Measurements from ENCODE around the gene MADD. TPM values are rescaled to one million over a fixed set of nuclear protein-coding genes. Genes with fewer than 3 reads are reported as not detected.
A peak's percentile ranks its signal among the peaks of the same experiment; 100 is the strongest.

The MADD gene
- total and polyA plus RNA-seq, 2 experiments from 2014 or later, result 9.9 to 17.4 TPM

- peak within 1 kb of the TSS; percentile 46 for H3K9ac ChIP-seq
- no peaks in the 10 kb centered on the region for H3K9me2 ChIP-seq (ENCODE audit: insufficient read depth)
- H3K4me3 ChIP-seq, result peak within 1 kb of the TSS; percentile 58
- no peaks in the 10 kb centered on the region for H3K9me3 ChIP-seq (ENCODE audit: low read depth)
- peak; percentile 73 for DNase-seq
- H2AFZ ChIP-seq, result peak within 1 kb of the TSS; percentile 75
- no peaks in the 10 kb centered on the region for H3K36me3 ChIP-seq (ENCODE audit: low read depth)
- H3K4me2 ChIP-seq (ENCODE audit: unreplicated experiment), result peak within 1 kb of the TSS; percentile 65
- in situ Hi-C loops (cut with MboI), result no loop called here
- H3K27me3 ChIP-seq (replicated peaks; ENCODE audit: insufficient read depth), result no peaks in the 10 kb centered on the region
- H4K20me1 ChIP-seq (ENCODE audit: insufficient read depth), result no peaks in the 10 kb centered on the region
- no peaks in the 10 kb centered on the region for H3K79me2 ChIP-seq (ENCODE audit: insufficient read depth)
- no peak for TF ChIP-seq EZH2phosphoT487 (IDR thresholded peaks at IDR 0.05; ENCODE audit: insufficient read depth, low read depth)
- TF ChIP-seq EZH2 (IDR thresholded peaks at IDR 0.05; ENCODE audit: insufficient read depth, poor library complexity, severe bottlenecking), result no peak
- 5% methylated on average over 10 to 15 of the region's 15 CpGs for WGBS, 2 experiments (ENCODE audit: low coverage in 1 of 2, low lambda C conversion rate in 2 of 2, missing lambda C conversion rate in 2 of 2)
- no peaks in the 10 kb centered on the region for H3F3A ChIP-seq (ENCODE audit: insufficient read depth)
- H3K27ac ChIP-seq, result no peak within 1 kb of the TSS
- peaks cover 23% of the 10 kb centered on the region for H3K4me1 ChIP-seq (ENCODE audit: insufficient read depth)
Observed at GRCh38 chr11:47257517-47258316, 12.2 kb upstream of the MADD start, which contains the start of gene NR1H3. Gene NR1H3, plus strand, starts transcription at chr11:47257996. Its CDS starts 1,221 bp downstream, at chr11:47259217.

GRCh38 chr11:47258317-47258902 lies 11.5 kb upstream of the MADD start:
- in situ Hi-C loops (cut with MboI), result no loop called here
- H3K27ac ChIP-seq, result no peak overlapping the region
- H3K4me2 ChIP-seq (ENCODE audit: unreplicated experiment), result peak overlapping the region; percentile 65
- H3K4me3 ChIP-seq, result peak overlapping the region; percentile 58
- H3K9me3 ChIP-seq (ENCODE audit: low read depth), result no peaks in the 10 kb centered on the region
- H3F3A ChIP-seq (ENCODE audit: insufficient read depth), result no peaks in the 10 kb centered on the region
- DNase-seq, result peak; percentile 17
- H3K9me2 ChIP-seq (ENCODE audit: insufficient read depth), result no peaks in the 10 kb centered on the region
- TF ChIP-seq EZH2phosphoT487 (IDR thresholded peaks at IDR 0.05; ENCODE audit: insufficient read depth, low read depth), result no peak
- H3K9ac ChIP-seq, result peak overlapping the region; percentile 46
- H3K79me2 ChIP-seq (ENCODE audit: insufficient read depth), result no peaks in the 10 kb centered on the region
- peak overlapping the region; percentile 75 for H2AFZ ChIP-seq
- H3K27me3 ChIP-seq (replicated peaks; ENCODE audit: insufficient read depth), result no peaks in the 10 kb centered on the region
- 45 to 46% methylated on average over 11 of the region's 11 CpGs for WGBS, 2 experiments (ENCODE audit: low coverage in 1 of 2, low lambda C conversion rate in 2 of 2, missing lambda C conversion rate in 2 of 2)
- H3K36me3 ChIP-seq (ENCODE audit: low read depth), result no peaks in the 10 kb centered on the region
- no peaks in the 10 kb centered on the region for H4K20me1 ChIP-seq (ENCODE audit: insufficient read depth)
- peaks cover 23% of the 10 kb centered on the region for H3K4me1 ChIP-seq (ENCODE audit: insufficient read depth)

DNA sequence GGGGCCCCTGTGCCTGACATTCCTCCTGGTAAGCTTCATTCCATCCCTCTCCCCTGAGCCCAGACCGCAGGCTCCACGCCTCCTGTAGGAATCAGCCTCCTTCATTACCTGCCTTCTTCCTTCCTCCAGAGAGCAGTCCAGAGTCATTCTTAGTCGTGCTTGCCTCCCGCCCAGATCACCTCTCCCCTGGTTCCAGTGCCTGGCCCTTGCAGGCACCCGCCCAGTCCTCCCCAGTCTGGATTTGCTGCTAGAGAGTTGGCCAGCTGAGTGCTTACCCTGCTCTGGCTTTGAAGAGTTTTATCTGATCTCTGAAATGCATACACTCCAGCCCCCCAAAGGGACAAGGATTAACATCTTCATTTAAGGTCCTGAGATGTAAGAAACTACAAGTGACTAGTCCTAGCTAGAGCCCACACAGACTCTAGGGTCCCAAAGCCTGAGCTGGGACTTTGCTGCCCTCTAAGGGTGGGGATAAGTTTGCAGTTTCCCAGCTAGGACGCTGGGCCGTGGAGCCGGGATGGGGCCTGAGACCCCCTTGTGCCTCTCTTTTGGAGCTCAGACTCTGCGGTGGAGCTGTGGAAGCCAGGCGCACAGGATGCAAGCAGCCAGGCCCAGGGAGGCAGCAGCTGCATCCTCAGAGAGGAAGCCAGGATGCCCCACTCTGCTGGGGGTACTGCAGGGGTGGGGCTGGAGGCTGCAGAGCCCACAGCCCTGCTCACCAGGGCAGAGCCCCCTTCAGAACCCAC lies 10.5 kb upstream of the MADD start:
- WGBS, 2 experiments (ENCODE audit: low coverage in 1 of 2, low lambda C conversion rate in 2 of 2, missing lambda C conversion rate in 2 of 2), result 69 to 77% methylated on average over 10 of the region's 10 CpGs
- in situ Hi-C loops (cut with MboI), result no loop called here
- no peaks in the 10 kb centered on the region for H3K27me3 ChIP-seq (replicated peaks; ENCODE audit: insufficient read depth)

DNA sequence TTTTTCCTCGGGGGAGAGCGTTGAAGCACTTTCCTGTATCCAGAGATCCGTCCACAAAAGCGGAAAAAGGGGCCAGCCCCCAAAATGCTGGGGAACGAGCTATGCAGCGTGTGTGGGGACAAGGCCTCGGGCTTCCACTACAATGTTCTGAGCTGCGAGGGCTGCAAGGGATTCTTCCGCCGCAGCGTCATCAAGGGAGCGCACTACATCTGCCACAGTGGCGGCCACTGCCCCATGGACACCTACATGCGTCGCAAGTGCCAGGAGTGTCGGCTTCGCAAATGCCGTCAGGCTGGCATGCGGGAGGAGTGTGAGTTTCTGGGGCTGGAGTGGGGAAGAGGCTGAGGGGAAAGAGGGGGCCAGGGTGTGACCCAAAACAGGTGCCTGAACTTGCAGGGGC lies 9.6 kb upstream of the MADD start:
- in situ Hi-C loops (cut with MboI), result no loop called here
- Histone ChIP-seq H3K27ac (no peak overlapping the region), H3K27me3 (replicated peaks; ENCODE audit: insufficient read depth) (no peaks in the 10 kb centered on the region), H3K4me3 (no peak overlapping the region), H4K20me1 (ENCODE audit: insufficient read depth) (no peaks in the 10 kb centered on the region), H3K36me3 (ENCODE audit: low read depth) (no peaks in the 10 kb centered on the region), H3K9ac (no peak overlapping the region), H3F3A (ENCODE audit: insufficient read depth) (peaks cover 4% of the 10 kb centered on the region), H2AFZ (no peak overlapping the region), H3K9me2 (ENCODE audit: insufficient read depth) (no peaks in the 10 kb centered on the region), H3K79me2 (ENCODE audit: insufficient read depth) (no peaks in the 10 kb centered on the region), H3K9me3 (ENCODE audit: low read depth) (no peaks in the 10 kb centered on the region), H3K4me2 (ENCODE audit: unreplicated experiment) (no peak overlapping the region), H3K4me1 (ENCODE audit: insufficient read depth) (peaks cover 20% of the 10 kb centered on the region)
- 86 to 90% methylated on average over 19 of the region's 19 CpGs for WGBS, 2 experiments (ENCODE audit: low coverage in 1 of 2, low lambda C conversion rate in 2 of 2, missing lambda C conversion rate in 2 of 2)
- DNase-seq, result no peak
- no peak for TF ChIP-seq EZH2 (IDR thresholded peaks at IDR 0.05; ENCODE audit: insufficient read depth, poor library complexity, severe bottlenecking)

More for the DNA sequence above, 10.5 kb upstream of the MADD start:
- peak; percentile 46 for DNase-seq
- H3K79me2 ChIP-seq (ENCODE audit: insufficient read depth), result no peaks in the 10 kb centered on the region
- no peak overlapping the region for H3K9ac ChIP-seq
- no peaks in the 10 kb centered on the region for H3K36me3 ChIP-seq (ENCODE audit: low read depth)
- H3K9me2 ChIP-seq (ENCODE audit: insufficient read depth), result no peaks in the 10 kb centered on the region
- H3F3A ChIP-seq (ENCODE audit: insufficient read depth), result no peaks in the 10 kb centered on the region
- H4K20me1 ChIP-seq (ENCODE audit: insufficient read depth), result no peaks in the 10 kb centered on the region
- no peak overlapping the region for H3K4me2 ChIP-seq (ENCODE audit: unreplicated experiment)
- no peak overlapping the region for H2AFZ ChIP-seq
- no peaks in the 10 kb centered on the region for H3K9me3 ChIP-seq (ENCODE audit: low read depth)
- H3K4me3 ChIP-seq, result no peak overlapping the region
- TF ChIP-seq EZH2phosphoT487 (IDR thresholded peaks at IDR 0.05; ENCODE audit: insufficient read depth, low read depth) (no peak), EZH2 (IDR thresholded peaks at IDR 0.05; ENCODE audit: insufficient read depth, poor library complexity, severe bottlenecking) (no peak)
- H3K27ac ChIP-seq, result no peak overlapping the region
- H3K4me1 ChIP-seq (ENCODE audit: insufficient read depth), result peaks cover 20% of the 10 kb centered on the region
